GM12873 (cell line): ENCODE results near the gene PRKAG2.

Experiments
- CTCF ChIP-seq: IDR thresholded peaks from 2 replicates; pipeline ENCODE4 v1.5.1; 2012; ENCODE audit warnings: low read depth, mild to moderate bottlenecking, moderate library complexity, low read length, control low read depth; ENCODE audit not compliant: insufficient read depth; ENCODE audit errors: missing control alignments

The PRKAG2 gene

GRCh38 chr7:151699147-151699927 is 177.6 kb downstream of the PRKAG2 start:
- no peak for TF ChIP-seq CTCF

DNA sequence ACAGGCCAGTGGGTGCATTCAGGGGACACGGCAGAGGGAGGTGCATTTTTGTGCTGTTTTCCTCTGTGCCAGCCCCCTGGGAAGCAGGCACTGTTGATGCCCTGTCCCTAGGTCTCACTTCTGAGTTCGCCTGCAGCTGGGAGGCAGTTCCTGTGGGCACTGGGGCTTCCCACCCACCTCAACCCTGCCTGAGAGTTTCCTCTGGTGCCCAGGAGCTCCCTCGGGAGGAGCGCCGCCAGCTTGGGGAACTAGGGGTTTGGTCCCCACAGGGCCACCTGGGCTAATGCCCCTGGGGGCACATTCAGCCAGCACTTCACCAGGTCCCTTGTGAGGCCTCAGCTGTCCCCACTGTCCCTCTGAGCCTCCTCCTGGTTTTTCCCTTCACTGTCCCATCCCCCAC is 179.0 kb downstream of the PRKAG2 start:
- no peak for TF ChIP-seq CTCF

GRCh38 chr7:151697515-151697895 is 179.4 kb downstream of the PRKAG2 start:
- no peak for TF ChIP-seq CTCF

- no peak for TF ChIP-seq CTCF
Observed at GRCh38 chr7:151696721-151697514, 180.0 kb downstream of the PRKAG2 start.

GRCh38 chr7:151695951-151696541 is 180.9 kb downstream of the PRKAG2 start:
- TF ChIP-seq CTCF = no peak

- no peak for TF ChIP-seq CTCF
Observed at GRCh38 chr7:151694828-151695580, 181.9 kb downstream of the PRKAG2 start.
